Measurements from ENCODE around the gene RAB31.

- TF ChIP-seq CTCF (IDR thresholded peaks at IDR 0.05) (no peak), POLR2A (IDR thresholded peaks at IDR 0.05) (no peak), POLR2AphosphoS5 (IDR thresholded peaks at IDR 0.05) (no peak)
Observed at GRCh38 chr18:9848170-9848879, 140.2 kb downstream of the RAB31 start.
